ENCODE results near the gene RPUSD1.
"Not testable (repeated sequence)": the region's sequence is repeated elsewhere in the genome, so short reads cannot be mapped to it uniquely, and the experiment has no call there.

- not testable (repeated sequence) for TF ChIP-seq POLR2A, CTCF (IDR thresholded peaks at IDR 0.05)
These were observed 11.9 kb downstream of the RPUSD1 start for GRCh38 chr16:776298-776697.

Measured in heart left ventricle (tissue), 13 donors.